ENCODE measurements around the gene ECT2L. TPM values are rescaled to one million over a fixed set of nuclear protein-coding genes. Genes with fewer than 3 reads are reported as not detected.

The ECT2L gene
- total and polyA plus RNA-seq, 2 of the 13 experiments (the other 11 are each of a cell fraction or from before 2014, with no cell fraction given), result 0.12 TPM; not detected in 1

DNA sequence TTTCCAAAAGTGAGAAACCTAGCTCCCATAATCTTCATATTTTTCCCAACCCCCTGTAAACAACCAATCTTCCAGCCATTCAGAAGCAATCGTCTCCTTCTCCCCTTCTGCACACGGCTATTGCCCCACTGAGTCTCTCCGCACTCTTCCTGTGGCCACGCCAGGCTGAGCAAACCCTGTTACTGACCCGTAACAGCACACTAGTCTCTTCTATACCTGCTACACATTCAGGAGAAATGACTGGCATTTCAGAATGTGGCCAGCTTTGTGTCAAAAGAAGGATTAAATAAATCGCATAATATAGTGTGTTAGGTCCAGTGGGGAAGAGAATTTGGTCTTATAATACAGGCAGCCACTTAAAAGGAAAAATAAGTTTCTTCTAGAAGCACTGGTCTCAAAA, 41.4 kb downstream of the ECT2L start:
- Histone ChIP-seq H3K9ac (ENCODE audit: insufficient read depth, low read depth, low read length) (no peak overlapping the region), H3K4me1 (ENCODE audit: insufficient read depth, low read length) (no peaks in the 10 kb centered on the region), H3K9me3 (ENCODE audit: low read length) (no peaks in the 10 kb centered on the region), H2AFZ (ENCODE audit: low read length) (no peak overlapping the region), H3K4me2 (ENCODE audit: low read depth, low read length) (no peak overlapping the region), H3K4me3 (replicated peaks in 1 of 3; ENCODE audit: insufficient read depth in 1 of 3, low read depth in 2 of 3, low read length in 3 of 3) (no peak overlapping the region), H3K27me3 (ENCODE audit: control insufficient read depth in 1 of 2, insufficient read depth in 2 of 2, low read length in 2 of 2) (peaks cover 0 to 7% of the 10 kb centered on the region in 2 experiments; a peak in 2 of 5 replicates), H3K36me3 (replicated peaks in 1 of 2; ENCODE audit: control insufficient read depth in 1 of 2, insufficient read depth in 2 of 2, low read length in 2 of 2) (no peaks in the 10 kb centered on the region), H4K20me1 (ENCODE audit: insufficient read depth, low read length) (no peaks in the 10 kb centered on the region), H3K27ac (ENCODE audit: extremely low read length, insufficient read depth, low read length) (no peak overlapping the region), H3K79me2 (ENCODE audit: insufficient read depth, low read length) (no peaks in the 10 kb centered on the region)
- intact Hi-C loops (cut with micrococcal nuclease; ENCODE audit: unreplicated experiment), result no loop called here
- ChIA-PET POLR2A (interaction anchor here (0.7 kb wide), 1 partner anchor 267 kb away, joined by 4 read pairs; no protein-coding TSS in a partner anchor), CTCF (ENCODE audit: low intra/inter-chr PET ratio, low total read pairs) (no interaction called here)
- WGBS (ENCODE audit: low lambda C conversion rate), result 28% methylated on average over 6 of the region's 6 CpGs
- in situ Hi-C loops (cut with HindIII; ENCODE audit: extremely low pct_ligation_motif_present, low pct_unique_long_range_greater_than_20kb), result no loop called here
- DNase-seq (ENCODE audit: low spot score) (no peak), FAIRE-seq (no peak), ATAC-seq (no peak)
- no TSS peak for BruUV-seq (replicated peaks)
- TF ChIP-seq, protein P1, sequence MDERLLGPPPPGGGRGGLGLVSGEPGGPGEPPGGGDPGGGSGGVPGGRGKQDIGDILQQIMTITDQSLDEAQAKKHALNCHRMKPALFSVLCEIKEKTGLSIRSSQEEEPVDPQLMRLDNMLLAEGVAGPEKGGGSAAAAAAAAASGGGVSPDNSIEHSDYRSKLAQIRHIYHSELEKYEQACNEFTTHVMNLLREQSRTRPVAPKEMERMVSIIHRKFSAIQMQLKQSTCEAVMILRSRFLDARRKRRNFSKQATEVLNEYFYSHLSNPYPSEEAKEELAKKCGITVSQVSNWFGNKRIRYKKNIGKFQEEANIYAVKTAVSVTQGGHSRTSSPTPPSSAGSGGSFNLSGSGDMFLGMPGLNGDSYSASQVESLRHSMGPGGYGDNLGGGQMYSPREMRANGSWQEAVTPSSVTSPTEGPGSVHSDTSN (CRISPR knock-in tag; IDR thresholded peaks at IDR 0.05), result no peak
- TF ChIP-seq, protein P2, sequence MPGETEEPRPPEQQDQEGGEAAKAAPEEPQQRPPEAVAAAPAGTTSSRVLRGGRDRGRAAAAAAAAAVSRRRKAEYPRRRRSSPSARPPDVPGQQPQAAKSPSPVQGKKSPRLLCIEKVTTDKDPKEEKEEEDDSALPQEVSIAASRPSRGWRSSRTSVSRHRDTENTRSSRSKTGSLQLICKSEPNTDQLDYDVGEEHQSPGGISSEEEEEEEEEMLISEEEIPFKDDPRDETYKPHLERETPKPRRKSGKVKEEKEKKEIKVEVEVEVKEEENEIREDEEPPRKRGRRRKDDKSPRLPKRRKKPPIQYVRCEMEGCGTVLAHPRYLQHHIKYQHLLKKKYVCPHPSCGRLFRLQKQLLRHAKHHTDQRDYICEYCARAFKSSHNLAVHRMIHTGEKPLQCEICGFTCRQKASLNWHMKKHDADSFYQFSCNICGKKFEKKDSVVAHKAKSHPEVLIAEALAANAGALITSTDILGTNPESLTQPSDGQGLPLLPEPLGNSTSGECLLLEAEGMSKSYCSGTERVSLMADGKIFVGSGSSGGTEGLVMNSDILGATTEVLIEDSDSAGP (CRISPR knock-in tag; IDR thresholded peaks at IDR 0.05; ENCODE audit: borderline replicate concordance), result no peak
- TF ChIP-seq, protein P3, sequence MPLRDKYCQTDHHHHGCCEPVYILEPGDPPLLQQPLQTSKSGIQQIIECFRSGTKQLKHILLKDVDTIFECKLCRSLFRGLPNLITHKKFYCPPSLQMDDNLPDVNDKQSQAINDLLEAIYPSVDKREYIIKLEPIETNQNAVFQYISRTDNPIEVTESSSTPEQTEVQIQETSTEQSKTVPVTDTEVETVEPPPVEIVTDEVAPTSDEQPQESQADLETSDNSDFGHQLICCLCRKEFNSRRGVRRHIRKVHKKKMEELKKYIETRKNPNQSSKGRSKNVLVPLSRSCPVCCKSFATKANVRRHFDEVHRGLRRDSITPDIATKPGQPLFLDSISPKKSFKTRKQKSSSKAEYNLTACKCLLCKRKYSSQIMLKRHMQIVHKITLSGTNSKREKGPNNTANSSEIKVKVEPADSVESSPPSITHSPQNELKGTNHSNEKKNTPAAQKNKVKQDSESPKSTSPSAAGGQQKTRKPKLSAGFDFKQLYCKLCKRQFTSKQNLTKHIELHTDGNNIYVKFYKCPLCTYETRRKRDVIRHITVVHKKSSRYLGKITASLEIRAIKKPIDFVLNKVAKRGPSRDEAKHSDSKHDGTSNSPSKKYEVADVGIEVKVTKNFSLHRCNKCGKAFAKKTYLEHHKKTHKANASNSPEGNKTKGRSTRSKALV (CRISPR knock-in tag; IDR thresholded peaks at IDR 0.05), result no peak
- TF ChIP-seq SRY (CRISPR knock-in tag; IDR thresholded peaks at IDR 0.05) (no peak), ARNTL (CRISPR knock-in tag; IDR thresholded peaks at IDR 0.05) (no peak), NR2F6 (IDR thresholded peaks at IDR 0.05) (no peak), NR2F6 (CRISPR knock-in tag; IDR thresholded peaks at IDR 0.05) (no peak), ZNF547 (CRISPR knock-in tag; IDR thresholded peaks at IDR 0.05) (no peak), ZFY (CRISPR knock-in tag; IDR thresholded peaks at IDR 0.05) (no peak), ISX (CRISPR knock-in tag; conservative IDR thresholded peaks at IDR 0.05) (no peak), ZNF143 (CRISPR knock-in tag; IDR thresholded peaks at IDR 0.05) (no peak), CREM (IDR thresholded peaks at IDR 0.05) (no peak), CREM (CRISPR knock-in tag; IDR thresholded peaks at IDR 0.05) (no peak), MED1 (CRISPR knock-in tag; IDR thresholded peaks at IDR 0.05) (no peak), MED13 (CRISPR knock-in tag; IDR thresholded peaks at IDR 0.05) (no peak), SMARCC2 (IDR thresholded peaks at IDR 0.05) (no peak), RAD51 (IDR thresholded peaks at IDR 0.05; ENCODE audit: borderline replicate concordance) (no peak), SIN3A (IDR thresholded peaks at IDR 0.05; ENCODE audit: borderline replicate concordance, low read depth, low read length) (no peak)
- TF ChIP-seq, protein P4, sequence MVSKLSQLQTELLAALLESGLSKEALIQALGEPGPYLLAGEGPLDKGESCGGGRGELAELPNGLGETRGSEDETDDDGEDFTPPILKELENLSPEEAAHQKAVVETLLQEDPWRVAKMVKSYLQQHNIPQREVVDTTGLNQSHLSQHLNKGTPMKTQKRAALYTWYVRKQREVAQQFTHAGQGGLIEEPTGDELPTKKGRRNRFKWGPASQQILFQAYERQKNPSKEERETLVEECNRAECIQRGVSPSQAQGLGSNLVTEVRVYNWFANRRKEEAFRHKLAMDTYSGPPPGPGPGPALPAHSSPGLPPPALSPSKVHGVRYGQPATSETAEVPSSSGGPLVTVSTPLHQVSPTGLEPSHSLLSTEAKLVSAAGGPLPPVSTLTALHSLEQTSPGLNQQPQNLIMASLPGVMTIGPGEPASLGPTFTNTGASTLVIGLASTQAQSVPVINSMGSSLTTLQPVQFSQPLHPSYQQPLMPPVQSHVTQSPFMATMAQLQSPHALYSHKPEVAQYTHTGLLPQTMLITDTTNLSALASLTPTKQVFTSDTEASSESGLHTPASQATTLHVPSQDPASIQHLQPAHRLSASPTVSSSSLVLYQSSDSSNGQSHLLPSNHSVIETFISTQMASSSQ (IDR thresholded peaks at IDR 0.05; ENCODE audit: low read depth), result no peak
- TF ChIP-seq, protein P4 (CRISPR knock-in tag; IDR thresholded peaks at IDR 0.05; ENCODE audit: borderline replicate concordance), result no peak
